Stimulated activated CD4-positive, alpha-beta T cell treated with anti-CD3 and anti-CD28 coated beads, TNF-alpha, amount 100 ng/mL, for 1 hour (primary cell): ENCODE data around the gene SIGLEC9.

Experiments
- DNase-seq, 3 donors: peaks; one replicate each; pipeline ENCODE4 v3.0.0-alpha.2; 2020; ENCODE audit warnings: low read depth in 3 of 3, low spot score in 1 of 3

Gene SIGLEC9

DNA sequence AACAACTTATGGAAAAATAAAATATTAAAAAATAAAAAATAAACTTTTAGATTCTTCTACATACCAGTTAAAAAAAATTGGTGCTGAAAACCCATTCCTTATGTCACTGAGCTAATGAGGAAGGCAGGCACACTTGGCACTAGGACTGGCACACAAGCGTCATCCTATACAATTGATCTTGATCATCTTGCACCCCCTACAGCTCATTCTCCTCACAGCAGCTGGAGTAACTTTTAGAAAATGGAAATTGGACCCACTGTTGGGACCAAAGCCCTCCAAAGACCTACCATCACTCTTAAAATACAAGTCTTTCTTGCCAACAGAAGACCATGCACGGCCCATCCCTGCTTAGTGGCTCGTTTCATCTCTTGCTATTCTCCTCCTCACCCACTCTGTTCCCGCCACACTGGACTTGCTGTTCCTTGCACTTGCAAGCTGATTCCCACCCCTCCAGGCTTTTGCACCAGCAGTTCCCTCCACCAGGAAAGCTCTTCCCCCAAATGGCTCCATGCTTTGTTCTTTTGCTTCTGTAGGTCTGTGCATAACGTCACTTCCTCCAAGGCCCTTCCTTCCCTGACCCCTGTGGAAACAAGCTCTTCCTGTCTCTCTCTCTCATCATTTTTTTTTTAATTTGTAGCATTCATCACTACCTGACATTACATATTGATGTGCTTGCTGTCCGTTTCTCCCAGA lies 28.1 kb upstream of the SIGLEC9 start:
- DNase-seq, result no peak

DNA sequence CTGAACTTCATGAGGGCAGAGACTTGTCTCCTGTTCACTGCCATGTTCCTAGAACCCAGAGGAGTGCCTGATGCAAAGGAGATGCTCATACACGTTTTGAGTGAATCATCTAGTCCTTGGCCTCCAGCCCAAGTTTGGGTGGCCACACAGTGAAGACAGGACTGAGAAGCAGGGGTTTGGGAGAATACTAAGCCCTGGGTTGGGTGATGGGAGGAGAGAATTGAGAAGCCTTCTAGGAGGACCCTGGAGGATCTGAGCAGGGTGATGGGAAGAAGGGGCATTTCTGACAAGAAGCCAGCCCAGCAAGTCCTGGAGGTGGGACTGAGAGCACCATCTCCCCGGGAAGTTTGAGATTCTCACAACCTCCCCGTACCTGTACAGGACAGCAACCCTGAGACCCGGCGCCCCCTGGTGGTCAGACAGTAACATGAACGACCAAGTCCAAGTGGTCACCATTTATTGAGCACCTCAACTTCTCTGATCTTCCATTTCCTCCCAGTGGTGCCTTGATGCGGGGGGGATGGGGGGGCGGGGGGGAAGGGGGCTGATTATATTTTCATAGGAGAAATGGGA lies 27.5 kb upstream of the SIGLEC9 start:
- peak in 1 of 3 donors; percentile 64 for DNase-seq

DNA sequence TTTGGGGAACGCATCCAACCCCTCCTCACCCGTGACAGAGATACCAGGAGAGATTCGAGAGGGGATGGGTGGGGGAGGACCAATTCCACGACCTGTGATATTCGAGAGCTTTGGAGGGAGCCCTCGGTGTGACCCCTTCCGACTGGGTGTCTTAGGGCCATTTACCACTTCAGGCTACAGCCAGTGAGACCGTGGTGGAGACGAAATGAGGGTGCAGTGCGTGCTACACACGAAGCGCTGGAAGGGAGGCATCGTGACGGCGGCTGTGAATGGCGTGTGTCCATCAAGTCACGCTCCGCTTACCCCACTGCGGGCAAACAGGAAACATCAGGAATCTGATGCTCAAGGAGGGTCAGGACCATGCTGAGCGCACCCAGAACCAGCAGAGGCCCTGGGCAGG lies 26.9 kb upstream of the SIGLEC9 start:
- DNase-seq, result no peak

DNA sequence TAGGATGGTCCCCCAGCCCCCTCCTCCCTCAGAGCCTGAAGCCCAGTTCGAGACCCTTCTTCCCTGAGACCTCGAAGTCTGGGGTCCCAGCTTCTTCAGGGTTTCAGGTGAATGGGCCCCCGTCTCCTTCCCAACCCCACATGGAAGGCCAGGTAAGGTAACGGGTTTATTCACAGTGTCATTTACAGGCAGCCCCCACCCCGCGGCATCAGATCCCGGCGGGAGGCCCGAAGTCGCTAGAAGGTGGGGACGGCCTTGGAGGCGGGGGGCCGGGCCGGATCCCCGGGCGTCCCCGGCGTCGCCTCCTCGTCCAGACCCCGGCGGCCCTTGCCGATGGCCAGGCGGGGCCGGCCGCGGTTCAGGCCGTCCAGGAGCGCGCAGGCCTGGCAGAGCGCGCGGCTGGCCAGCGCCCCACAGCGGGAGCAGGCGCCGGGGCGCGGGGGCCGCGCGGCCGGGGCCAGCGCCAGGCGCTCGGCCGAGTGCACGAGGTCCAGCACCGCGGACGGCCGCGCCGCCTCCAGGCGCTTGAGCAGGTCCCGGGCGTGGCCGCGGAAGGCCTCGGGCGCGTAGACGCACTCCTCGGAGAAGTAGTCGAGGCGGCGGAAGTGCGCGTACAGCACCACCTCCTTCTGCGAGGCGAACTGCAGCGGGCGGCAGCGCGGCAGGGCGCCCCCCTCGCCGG lies 26.2 kb upstream of the SIGLEC9 start:
- no peak for DNase-seq

DNA sequence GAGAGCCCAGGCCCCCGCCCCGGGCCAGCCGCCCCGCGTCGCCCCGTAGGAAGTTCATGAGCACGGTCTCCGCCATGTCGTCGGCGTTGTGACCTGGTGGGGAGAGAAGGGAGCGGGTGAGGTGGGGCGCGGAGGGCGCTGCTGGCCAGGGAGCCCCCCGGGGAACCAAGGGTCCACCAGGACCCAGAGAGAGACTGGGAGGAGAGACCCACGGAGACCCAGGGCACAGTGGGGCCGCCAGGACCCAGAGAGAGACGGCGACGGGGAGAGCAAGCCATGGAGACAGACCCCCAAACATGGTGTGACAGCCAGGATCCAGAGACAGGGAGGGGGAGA lies 25.7 kb upstream of the SIGLEC9 start:
- DNase-seq, result no peak

DNA sequence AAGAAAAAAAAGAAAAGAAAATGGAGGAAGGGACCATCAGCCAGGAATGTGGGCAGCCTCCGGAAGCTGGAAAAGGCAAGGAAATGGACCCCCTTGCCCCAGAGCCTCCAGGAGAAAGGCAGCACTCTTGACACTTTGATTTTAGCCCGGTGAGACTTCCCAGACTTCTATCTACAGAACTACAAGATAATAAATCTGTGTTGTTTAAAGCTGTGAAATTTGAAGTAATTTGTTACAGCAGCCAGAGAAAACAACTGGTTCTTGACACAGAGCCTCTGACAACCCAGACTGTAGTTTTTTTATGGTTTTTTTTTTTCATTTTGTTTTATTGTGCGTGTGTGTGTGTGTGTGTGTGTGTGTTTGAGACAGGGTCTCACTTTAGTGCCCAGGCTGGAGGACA lies 24.1 kb upstream of the SIGLEC9 start:
- no peak for DNase-seq

DNA sequence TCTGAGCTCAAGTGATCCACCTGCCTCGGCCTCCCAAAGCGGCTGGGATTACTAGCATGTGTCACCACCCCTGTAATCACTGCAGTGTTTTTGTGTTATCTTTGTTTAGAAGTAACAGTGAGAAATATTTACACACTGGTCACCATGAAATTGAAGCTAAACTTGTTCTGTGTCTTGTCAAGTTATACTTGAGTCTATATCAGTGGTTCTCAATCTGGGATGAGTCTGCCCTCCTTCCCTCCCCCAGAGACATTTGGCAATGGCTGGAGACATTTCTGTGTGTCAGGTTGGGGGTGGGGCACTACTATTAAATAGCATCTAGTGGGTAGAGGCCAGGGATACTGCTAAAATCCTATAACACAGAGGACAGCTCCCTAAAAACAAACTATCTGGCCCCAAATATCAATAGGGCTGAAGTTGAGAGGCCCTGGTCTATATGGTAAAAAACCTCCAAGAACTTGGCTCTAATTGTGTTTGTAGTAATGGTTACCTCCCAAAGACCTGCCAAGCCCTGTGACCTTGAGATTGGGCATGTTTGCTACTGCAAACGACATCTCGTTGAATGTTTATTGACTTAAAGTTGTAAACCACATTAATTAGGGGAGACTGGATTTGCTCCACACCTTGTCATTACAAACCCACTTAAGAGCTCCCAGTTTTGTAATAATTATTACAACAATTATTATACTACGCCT lies 23.4 kb upstream of the SIGLEC9 start:
- no peak for DNase-seq

DNA sequence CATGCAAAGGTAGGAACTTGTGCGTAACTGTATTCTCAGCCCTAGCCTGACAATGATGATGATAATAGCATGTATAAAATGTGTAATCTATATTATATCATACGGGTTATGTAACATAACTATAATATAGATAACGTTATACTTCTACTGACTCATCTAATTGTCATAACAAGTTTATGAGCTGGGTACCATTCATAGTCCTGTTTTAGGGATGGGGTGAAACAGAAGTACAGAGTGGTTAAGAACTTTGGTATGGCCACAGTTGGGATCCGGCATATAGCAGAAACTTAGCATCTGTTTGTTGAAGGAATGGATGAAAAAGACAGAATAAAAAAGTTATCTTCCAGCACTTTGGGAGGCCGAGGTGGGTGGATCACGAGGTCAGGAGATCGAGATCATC lies 21.7 kb upstream of the SIGLEC9 start:
- no peak for DNase-seq

DNA sequence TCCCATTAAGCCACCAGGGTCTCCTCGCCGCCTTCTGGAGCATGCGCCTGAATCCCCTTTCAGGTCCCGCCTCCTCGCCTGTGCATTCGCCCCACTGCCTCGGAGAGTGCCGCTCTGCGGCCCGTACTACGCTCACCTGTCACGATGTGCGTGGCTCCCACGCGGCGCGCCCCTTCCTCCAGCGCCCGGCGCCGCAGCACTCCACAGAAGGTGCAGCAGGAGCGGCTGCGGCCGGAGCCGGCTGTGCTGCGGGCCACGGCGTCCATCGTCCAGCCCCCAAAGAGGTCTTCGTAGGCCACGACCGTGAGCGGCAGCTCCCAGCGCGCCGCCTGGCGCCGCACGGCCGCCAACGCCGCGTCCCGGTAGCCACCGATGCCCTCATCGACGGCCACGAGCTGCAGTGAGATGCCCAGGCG lies 20.8 kb upstream of the SIGLEC9 start:
- no peak for DNase-seq

DNA sequence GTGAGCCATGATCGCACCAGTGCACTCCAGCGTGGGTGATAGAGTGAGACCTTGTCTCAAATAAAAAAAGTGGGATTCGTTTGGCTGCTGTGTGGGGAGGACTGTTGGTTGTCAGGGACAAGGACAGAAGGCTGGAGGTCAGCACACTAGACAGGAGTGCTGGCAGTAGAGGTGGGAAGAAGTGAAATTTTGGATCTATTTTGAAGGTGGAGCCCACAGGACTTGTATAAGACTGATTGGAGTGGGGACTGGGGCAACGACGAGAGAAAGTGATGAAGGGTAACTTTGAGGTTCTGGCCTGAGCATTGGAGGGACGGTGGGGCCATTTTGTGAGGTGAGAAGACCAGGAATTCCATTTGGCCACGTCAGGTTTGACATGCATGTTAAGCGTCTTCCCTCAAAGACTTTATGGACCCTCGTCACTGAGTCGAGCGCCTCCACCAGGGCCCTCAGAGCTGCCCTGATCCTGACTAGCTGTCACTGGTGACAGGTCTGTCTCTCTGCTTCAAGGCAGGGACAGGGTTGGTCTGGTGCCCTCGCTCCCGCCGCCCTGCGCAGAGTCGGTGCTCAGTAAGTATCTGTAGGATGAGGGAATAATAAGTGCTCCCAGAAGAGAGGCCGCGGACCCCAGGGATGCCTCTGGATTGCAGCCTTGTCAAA lies 17.2 kb upstream of the SIGLEC9 start:
- no peak for DNase-seq

DNA sequence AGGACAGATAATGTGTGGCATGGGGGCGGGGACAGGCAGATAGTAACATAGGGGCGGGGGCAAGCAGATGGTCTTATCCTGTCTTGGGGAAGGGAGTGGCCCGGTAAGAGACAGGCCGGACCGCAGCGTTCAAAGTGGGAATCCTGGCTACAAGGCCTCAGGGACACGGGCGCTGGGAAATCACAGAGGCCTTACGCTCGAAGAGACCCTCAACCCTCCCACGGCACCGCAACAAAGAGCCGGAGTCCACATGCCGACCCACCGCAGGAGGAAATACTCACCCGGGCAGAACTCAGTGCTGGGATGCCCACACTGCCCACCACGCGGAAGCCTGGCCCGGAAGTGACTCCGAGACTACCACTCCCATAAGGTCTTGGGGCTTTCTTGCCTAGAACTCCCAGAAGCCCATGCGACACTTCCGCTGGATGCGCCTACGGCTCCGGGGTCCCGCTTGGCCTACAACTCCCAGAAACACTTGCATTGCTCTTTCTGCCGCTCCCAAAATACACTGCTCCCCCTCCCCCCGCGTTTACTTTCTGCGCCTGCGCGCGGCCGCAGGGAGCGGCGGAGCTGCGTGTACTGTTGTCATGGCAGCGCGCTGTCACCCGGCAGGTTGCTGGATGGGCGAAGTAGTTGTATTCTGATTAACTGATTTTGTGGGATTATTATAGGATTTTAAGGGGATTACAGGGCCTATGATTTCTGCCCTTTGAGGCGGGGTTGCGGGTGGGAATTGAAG lies 16.5 kb upstream of the SIGLEC9 start, which contains the start of gene CTU1:
Gene CTU1, minus strand, starts transcription at position 344 of the 739 bp plus-strand sequence. CDS start 3,840 bp downstream, outside the sequence.
- DNase-seq, result peak; percentile 95 to 97 (median 96)

DNA sequence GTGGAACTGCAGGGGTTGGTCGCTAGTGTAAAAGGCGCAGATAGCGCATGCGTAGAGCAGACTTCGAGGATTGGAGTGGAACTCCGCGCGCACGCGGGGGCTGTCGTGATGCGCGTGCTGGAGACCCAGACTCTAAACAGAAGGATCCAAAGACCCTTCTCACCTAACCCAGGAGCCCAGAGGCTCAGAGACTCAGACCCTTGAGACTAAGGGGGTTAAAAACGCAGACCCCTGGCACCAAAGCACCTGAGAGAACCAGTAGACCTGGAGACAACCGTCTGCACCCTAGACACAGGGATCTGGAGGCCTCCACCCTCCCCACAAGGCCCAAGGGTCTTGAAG lies 15.9 kb upstream of the SIGLEC9 start:
- DNase-seq, result no peak

DNA sequence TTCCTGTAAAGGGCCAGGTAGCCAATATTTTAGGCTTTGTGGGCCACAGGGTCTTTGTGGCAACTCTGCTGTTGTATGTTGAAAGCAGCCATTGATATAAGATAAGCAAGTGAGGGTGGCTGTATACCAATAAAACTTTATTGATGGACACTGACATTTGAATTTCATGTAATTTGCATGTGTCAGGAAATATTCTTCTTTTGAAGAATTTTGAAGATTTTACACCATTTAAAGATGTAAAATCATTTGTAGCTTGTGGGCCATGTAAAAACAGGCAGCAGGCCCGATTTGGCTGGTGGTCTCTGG lies 14.1 kb upstream of the SIGLEC9 start:
- DNase-seq, result no peak

DNA sequence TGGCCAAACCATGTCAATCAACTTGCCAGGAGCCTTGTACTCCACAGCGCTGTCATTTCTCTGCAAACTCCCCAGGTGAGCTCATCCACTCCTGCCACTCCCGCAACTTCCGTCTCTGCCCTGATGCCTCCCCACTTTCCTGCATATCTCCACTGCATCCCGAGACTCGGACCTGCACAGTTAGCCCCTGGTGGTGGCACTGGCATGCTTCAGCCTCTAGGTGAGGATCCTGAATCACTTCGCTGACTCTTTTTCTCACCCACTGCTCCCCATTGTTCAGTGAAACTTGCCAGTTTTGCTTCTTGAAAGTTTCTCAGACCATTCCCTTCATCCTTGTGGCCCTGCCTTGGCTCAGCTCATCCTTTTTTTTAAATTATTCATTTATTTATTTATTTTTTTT lies 13.1 kb upstream of the SIGLEC9 start:
- no peak for DNase-seq

DNA sequence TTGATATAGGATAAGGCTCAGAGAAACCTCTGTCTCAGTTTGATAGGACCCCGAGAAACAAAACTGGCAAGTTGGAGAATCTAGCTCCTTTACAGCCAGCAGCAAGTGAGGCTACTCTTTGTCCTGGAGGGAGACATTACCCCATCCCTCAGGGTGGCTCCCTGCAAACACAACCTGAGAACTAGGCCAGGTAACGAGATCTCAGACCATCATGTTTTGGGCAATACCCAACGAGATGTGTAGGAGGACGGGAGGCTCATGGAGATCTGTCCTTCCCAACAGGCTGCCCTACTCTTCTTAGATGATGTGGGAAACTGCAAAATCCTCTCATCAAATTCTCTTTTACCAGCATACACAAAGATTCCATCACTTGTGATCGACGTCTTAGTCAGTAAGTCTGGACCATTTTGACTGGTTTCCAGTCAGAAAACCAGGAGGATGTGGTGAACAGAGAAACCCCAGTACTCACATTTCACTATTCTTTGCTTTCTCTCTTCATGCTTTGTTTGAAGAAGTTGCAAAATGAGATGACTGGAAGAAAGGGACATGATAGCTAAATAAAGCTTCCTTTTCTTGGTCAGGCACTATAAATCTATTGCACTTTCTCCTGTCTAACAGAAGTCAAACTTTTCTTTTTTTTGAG lies 10.5 kb upstream of the SIGLEC9 start:
- no peak for DNase-seq

DNA sequence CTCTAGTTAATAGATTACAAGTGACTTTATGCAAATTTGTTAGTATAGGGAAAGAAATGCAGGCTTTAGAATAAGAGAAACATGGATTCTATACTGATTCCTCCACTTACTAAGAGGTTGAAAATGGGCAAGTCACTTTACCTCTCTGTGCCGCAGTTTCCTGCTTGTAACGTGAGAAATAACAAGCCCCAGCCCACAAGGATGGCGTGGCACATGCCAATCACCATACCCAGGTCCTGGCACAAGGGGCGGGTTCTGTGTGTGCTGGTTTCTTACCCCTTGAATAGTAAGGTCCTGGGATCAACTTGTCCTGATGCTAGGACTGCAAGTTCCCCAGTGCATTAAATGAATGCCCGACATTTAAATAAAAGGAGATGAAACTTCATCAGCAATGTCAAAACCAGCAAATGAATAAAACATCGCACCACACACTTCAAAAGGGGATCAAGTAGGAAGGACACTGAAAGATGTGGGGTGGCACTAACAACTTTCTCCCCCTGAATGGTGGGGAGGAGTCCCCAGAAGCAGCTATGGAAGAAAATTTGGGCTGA lies 7.9 kb upstream of the SIGLEC9 start:
- no peak for DNase-seq

DNA sequence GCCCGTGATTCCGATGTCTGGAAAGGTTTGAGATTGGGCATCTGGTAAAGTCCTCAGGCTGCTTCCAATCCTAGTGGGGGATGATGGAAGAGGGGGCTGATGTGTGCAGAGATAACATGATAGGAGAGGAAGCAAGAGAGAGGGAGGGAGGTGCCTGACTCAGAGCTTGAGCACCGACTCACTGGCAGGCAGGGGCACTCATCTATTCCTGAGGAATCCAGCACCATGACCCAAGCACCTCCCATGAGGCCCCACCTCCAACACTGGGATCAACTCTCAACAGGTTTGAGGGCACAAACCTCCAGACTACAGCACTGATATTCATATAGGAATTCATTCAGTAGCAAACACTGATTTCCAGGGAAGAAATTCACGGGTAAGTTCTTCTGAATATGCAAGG lies 5.6 kb upstream of the SIGLEC9 start:
- no peak for DNase-seq

DNA sequence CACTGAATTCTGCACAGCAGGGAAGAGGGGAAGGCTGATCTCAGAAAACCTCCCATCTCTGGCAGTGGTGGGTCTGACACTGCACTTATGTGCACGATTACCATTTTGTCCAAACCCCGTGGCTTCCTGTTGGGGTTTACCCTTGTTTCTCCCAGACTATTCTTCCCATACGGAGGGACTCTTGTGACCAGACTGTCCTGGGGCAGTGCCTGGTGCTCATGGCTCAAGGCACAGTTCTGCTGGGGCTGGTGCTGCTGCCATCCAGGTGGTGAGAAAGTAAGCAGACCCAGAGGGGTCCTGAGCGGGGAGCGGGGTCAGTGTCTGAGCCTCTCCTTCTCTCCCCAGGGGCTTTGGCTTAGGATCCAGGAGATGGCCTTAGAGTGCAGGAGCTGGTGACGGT lies 5.1 kb upstream of the SIGLEC9 start:
- DNase-seq, result no peak

DNA sequence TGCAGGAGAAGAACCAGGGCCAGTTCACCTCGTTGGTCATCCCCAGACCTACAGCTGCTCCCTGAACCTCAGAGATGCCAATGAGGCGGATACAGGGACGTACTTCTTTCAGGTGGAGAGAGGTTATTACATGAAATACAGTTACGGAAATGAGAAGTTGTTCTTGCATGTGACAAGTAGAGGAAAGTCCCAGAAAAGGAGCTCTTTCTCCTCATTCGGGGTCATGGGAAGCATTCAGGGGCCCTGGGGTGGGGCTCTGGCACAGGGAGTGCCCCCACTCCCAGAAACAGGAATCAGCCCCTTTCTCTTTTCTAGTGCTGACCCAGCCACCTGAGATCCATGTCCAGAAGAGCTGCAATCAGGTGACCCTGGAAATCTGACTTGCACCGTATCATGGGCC lies 4.5 kb upstream of the SIGLEC9 start:
- DNase-seq, result no peak

DNA sequence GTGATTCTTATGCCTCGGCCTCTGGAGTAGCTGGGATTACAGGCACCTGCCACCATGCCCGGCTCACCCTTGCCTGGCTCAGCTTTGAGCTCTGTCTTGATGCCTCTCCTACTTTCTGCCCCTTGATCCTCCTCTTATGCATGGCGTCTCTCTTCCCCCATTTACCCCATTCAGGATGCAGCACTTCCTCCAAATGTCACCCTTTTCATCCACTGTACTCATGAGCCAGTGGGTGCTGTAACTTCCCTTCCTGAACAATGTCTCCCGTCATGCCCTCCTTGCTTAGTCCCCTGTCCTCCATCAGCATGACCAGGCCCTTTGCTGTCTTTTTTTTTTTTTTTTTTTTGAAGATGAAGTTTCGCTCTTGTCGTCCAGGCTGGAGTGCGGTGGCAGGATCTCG lies 3.4 kb upstream of the SIGLEC9 start:
- no peak for DNase-seq
